ENCODE results near the gene AGTRAP. TPM values are rescaled to one million over a fixed set of nuclear protein-coding genes. Genes with fewer than 3 reads are reported as not detected.

The AGTRAP gene
- total and polyA plus RNA-seq, 2 of the 8 experiments (the other 6 are each of a cell fraction or from before 2014, with no cell fraction given) = 69.7 to 192 TPM

GRCh38 chr1:11746795-11747487 is 11.0 kb downstream of the AGTRAP start:
- Histone ChIP-seq H3K79me1 (ENCODE audit: low read depth, low read length) (no peaks in the 10 kb centered on the region; the same call in 1 of the 2 replicates), H3K4ac (replicated peaks; ENCODE audit: insufficient read length, low read depth, low read length) (no peak overlapping the region), H2AFZ (ENCODE audit: low read length) (no peak overlapping the region), H4K91ac (replicated peaks; ENCODE audit: insufficient read length, low read length) (no peak overlapping the region), H3K79me2 (ENCODE audit: control insufficient read depth in 1 of 2, insufficient read depth in 2 of 2, low read length in 2 of 2) (no peaks in the 10 kb centered on the region), H3K27me3 (replicated peaks in 1 of 4; ENCODE audit: control insufficient read depth in 3 of 4, extremely low read depth in 1 of 4, insufficient read depth in 3 of 4, low read length in 3 of 4) (no peaks in the 10 kb centered on the region), H3K9me3 (ENCODE audit: insufficient read depth in 2 of 2, low read depth in 1 of 2, low read length in 1 of 2) (no peaks in the 10 kb centered on the region), H3K27ac (ENCODE audit: low read depth, low read length) (no peak overlapping the region), H4K20me1 (replicated peaks in 1 of 2; ENCODE audit: control insufficient read depth in 1 of 2, insufficient read depth in 2 of 2, low read length in 2 of 2) (peaks cover 0 to 7% of the 10 kb centered on the region in 2 experiments), H2BK20ac (ENCODE audit: low read length) (no peak overlapping the region), H4K8ac (ENCODE audit: extremely low read depth, insufficient read depth, low read length) (no peak overlapping the region), H3K18ac (ENCODE audit: extremely low read depth, low read length) (no peak overlapping the region), H2BK12ac (ENCODE audit: low read depth, low read length) (no peak overlapping the region), H3K4me1 (replicated peaks in 1 of 4; ENCODE audit: control insufficient read depth in 3 of 4, insufficient read depth in 4 of 4, low read length in 3 of 4) (peaks cover 0 to 2% (median 0%) of the 10 kb centered on the region in 4 experiments; a peak in 2 of 7 replicates), H3K4me2 (ENCODE audit: insufficient read depth in 1 of 2, low read depth in 2 of 2, low read length in 2 of 2) (no peak overlapping the region), H3K14ac (ENCODE audit: insufficient read length) (no peak overlapping the region), H3K23me2 (ENCODE audit: low read depth, low read length) (no peaks in the 10 kb centered on the region; the same call in 1 of the 2 replicates), H3K4me3 (ENCODE audit: extremely low read depth in 1 of 4, insufficient read depth in 2 of 4, low read depth in 3 of 4, low read length in 4 of 4) (no peak overlapping the region), H4K5ac (ENCODE audit: insufficient read length, low read depth, low read length) (no peak overlapping the region), H3K36me3 (ENCODE audit: control insufficient read depth in 2 of 4, insufficient read depth in 4 of 4, low read length in 3 of 4) (peaks cover 2 to 25% (median 11%) of the 10 kb centered on the region in 4 experiments; a peak in 6 of 8 replicates), H2BK15ac (ENCODE audit: low read length) (no peak overlapping the region), H3K23ac (ENCODE audit: insufficient read length) (no peak overlapping the region), H2AK5ac (ENCODE audit: low read depth, low read length) (no peak overlapping the region), H3K9ac (replicated peaks in 1 of 4; ENCODE audit: extremely low read depth in 1 of 4, low read depth in 3 of 4, low read length in 3 of 4) (no peak overlapping the region), H2BK120ac (replicated peaks; ENCODE audit: low read depth, low read length) (no peak overlapping the region), H2BK5ac (ENCODE audit: low read depth, low read length) (no peak overlapping the region), H3K56ac (replicated peaks; ENCODE audit: insufficient read length, low read depth, low read length) (no peak overlapping the region)
- POLR2A ChIA-PET (ENCODE audit: partially characterized antibody) = interaction anchor here (3.1 kb wide), 1 partner anchor 9 kb away, joined by 11 read pairs; no protein-coding TSS in a partner anchor
- no peak for FAIRE-seq
- WGBS, 2 experiments (ENCODE audit: extremely low coverage in 1 of 2, insufficient coverage in 1 of 2, insufficient read length in 1 of 2, insufficient replicate concordance in 2 of 2, low coverage in 1 of 2, low lambda C conversion rate in 2 of 2, missing lambda C conversion rate in 1 of 2) = 90% methylated on average over 20 of the region's 20 CpGs; no CpG with 5 or more reads in 1 of the 2 experiments
- DNase-seq (ENCODE audit: low read depth in 1 of 2, low spot score in 2 of 2) = no peak
- CTCF ChIA-PET (ENCODE audit: partially characterized antibody) = interaction anchor here (1.0 to 2.3 kb wide), 2 partner anchors 101 to 304 kb away, joined by 3 to 6 read pairs; no protein-coding TSS in a partner anchor
- TF ChIP-seq POU5F1 (IDR thresholded peaks at IDR 0.05; ENCODE audit: low read depth, low read length) = no peak
- no peak for TF ChIP-seq CBX8 (IDR thresholded peaks at IDR 0.05; ENCODE audit: borderline replicate concordance, low read depth, low read length)
- no peak for TF ChIP-seq CREB1 (IDR thresholded peaks at IDR 0.05)
- TF ChIP-seq MAFK (IDR thresholded peaks at IDR 0.05; ENCODE audit: low read depth, low read length) = no peak
- no peak for TF ChIP-seq ATF3 (IDR thresholded peaks at IDR 0.05; ENCODE audit: insufficient read depth, low read depth, low read length)
- TF ChIP-seq SUZ12 (IDR thresholded peaks at IDR 0.05; ENCODE audit: low read length) = no peak
- TF ChIP-seq KDM5A (IDR thresholded peaks at IDR 0.05; ENCODE audit: low read length) = no peak
- TF ChIP-seq RNF2 (IDR thresholded peaks at IDR 0.05; ENCODE audit: borderline replicate concordance, low read depth, low read length, missing control alignments, poor library complexity, severe bottlenecking) = no peak
- no peak for TF ChIP-seq KDM4A (IDR thresholded peaks at IDR 0.05; ENCODE audit: low read depth, low read length, severe bottlenecking)
- TF ChIP-seq ZNF274 (IDR thresholded peaks at IDR 0.05; ENCODE audit: borderline replicate concordance, extremely low read depth, low read length) = no peak
- no peak for TF ChIP-seq BRCA1 (IDR thresholded peaks at IDR 0.05; ENCODE audit: low read depth, low read length)
- no peak for TF ChIP-seq JUN (IDR thresholded peaks at IDR 0.05; ENCODE audit: low read depth, low read length)

Data from H1 (cell line).